ENCODE measurements around the gene XK.
"Not testable (repeated sequence)": the region's sequence is repeated elsewhere in the genome, so short reads cannot be mapped to it uniquely, and the experiment has no call there.

XK gene

DNA sequence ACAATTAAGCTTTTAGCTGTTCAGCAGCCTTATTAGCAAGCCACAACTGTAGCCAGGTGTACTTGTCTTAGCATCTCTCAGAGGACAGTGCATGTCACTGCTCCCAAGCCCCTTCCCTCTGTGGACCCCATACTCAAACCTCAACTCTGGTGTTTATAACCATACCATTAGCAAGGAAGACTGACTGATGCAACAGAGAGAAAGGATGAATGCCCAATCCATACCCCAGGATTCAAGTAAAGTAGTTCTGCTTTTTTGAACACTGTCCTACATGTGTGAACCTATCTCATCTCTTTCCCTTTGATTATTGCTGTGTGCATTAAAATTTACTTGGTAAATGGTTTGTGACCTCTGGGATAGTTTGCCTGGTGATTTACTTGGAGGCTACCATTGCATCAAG, 71.5 kb downstream of the XK start:
- H3K9me3 Mint-ChIP-seq: no peaks in the 10 kb centered on the region
- no peak overlapping the region for H3K27ac Mint-ChIP-seq
- H3K4me1 Mint-ChIP-seq (ENCODE audit: low read depth): peaks cover 7% of the 10 kb centered on the region
- H3K27me3 Mint-ChIP-seq: no peaks in the 10 kb centered on the region
- H3K36me3 Mint-ChIP-seq (ENCODE audit: low read depth): no peaks in the 10 kb centered on the region
- H3K4me3 Mint-ChIP-seq: no peak overlapping the region

DNA sequence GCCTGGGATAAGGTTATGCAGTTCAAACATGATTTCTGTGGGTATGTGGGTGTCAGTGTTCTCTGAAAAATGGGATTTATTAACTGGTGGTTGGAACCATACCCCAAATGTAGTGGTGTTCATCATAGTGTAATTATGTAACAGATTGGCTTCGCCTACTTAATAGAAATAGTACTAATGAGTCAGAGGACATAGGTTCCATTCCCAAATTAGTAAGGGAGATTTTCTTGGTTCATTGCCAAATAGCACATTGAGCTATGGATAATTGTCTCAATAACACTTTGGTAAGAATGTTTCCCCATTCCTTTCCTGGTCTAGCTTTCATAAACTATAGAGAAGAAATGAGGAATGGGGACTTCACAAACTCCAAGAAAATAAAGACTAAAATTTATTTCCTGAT, 73.8 kb downstream of the XK start:
- H3K4me3 Mint-ChIP-seq: no peak overlapping the region
- H3K27me3 Mint-ChIP-seq: no peaks in the 10 kb centered on the region
- no peaks in the 10 kb centered on the region for H3K9me3 Mint-ChIP-seq
- no peak overlapping the region for H3K27ac Mint-ChIP-seq
- no peaks in the 10 kb centered on the region for H3K36me3 Mint-ChIP-seq (ENCODE audit: low read depth)
- peaks cover 7% of the 10 kb centered on the region for H3K4me1 Mint-ChIP-seq (ENCODE audit: low read depth)

DNA sequence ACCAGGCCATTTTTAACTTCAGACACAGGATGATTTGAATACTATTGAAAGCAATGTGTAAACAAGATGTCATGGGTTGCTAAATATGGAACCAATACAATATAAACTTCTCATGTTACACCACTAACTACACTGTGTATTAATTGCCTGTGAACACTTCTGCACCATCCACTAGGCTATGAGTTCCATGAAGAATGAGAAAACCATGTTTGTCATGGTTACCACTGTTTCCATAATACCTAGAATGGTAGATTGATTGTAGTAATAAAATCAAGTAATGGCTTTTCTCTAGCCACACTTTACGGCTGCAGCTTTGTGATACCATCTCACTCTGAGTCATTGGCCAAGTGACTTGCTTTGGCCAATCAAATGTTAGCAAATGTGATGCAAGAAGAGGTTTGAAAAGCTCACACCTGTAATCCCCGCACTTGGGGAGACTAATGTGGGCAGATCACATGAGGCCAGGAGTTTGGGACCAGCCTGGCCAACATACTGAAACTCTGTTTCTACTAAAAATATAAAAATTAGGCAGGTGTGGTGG, 74.4 kb downstream of the XK start:
- Mint-ChIP-seq H3K4me3 (no peak overlapping the region), H3K9me3 (no peaks in the 10 kb centered on the region), H3K4me1 (ENCODE audit: low read depth) (peaks cover 7% of the 10 kb centered on the region), H3K36me3 (ENCODE audit: low read depth) (no peaks in the 10 kb centered on the region), H3K27me3 (no peaks in the 10 kb centered on the region), H3K27ac (no peak overlapping the region)

DNA sequence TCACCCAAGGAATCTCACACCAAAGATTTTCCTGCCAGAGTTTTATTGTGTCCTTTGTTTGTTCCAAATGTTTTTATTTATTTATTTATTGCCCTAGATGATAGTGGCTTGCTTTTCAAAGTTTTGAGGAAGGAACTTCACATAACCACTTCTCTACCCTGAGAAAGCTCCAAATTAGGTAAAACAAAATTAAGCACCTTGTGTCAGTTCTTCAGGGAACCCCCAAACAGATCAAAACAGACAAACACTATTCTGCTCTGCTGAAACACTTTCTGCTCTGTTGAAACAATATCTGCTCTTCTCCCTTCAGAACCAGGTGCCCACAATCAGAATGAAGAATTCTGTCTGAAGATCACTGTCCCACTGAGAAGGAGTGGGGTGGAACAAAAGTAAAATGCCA, 77.8 kb downstream of the XK start:
- Mint-ChIP-seq H3K27me3 (no peaks in the 10 kb centered on the region), H3K4me3 (no peak overlapping the region), H3K36me3 (ENCODE audit: low read depth) (no peaks in the 10 kb centered on the region), H3K27ac (no peak overlapping the region), H3K4me1 (ENCODE audit: low read depth) (peaks cover 16% of the 10 kb centered on the region), H3K9me3 (no peaks in the 10 kb centered on the region)

DNA sequence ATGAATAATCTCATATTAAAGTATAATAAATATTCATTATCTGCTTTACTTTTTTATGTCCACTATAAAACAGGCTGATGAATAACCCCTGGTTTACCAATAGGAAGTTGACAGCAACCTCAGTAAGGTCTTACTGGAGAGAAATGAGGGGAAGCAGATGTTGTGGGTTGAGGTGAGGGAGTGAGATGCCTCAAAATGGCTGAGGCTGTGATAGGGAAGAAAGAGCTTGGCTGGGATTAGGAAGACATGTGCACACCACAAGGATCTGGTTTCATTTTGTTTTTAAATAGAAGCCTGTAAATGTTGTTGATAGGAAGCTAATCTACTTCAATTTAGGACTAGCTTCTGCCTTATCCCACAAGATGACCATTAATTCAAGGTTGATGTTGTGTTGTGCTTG, 79.9 kb downstream of the XK start:
- Mint-ChIP-seq H3K9me3 (no peaks in the 10 kb centered on the region), H3K27me3 (no peaks in the 10 kb centered on the region), H3K36me3 (ENCODE audit: low read depth) (no peaks in the 10 kb centered on the region), H3K27ac (no peak overlapping the region), H3K4me1 (ENCODE audit: low read depth) (peaks cover 9% of the 10 kb centered on the region), H3K4me3 (no peak overlapping the region)

DNA sequence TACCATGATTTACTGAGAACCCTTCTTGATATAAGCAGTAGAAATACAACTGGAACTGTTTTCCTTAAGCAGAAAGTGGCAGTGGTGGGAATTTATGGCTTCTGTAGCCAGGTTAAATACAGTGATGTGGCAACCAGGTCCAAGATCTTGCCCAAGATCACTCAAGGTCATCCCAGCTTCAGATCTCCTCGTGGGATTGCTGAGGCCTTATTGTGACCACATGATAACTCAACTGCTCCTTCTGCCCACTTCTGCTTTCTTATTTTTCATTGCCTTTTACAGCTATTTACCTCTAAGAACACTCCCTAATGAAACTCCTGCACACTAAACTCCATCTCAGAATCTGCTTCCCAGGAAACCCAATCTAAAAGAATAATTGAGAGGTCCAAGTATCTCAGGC, 81.8 kb downstream of the XK start:
- Mint-ChIP-seq H3K4me1 (ENCODE audit: low read depth) (peaks cover 9% of the 10 kb centered on the region), H3K36me3 (ENCODE audit: low read depth) (no peaks in the 10 kb centered on the region), H3K4me3 (no peak overlapping the region), H3K27ac (no peak overlapping the region), H3K27me3 (no peaks in the 10 kb centered on the region), H3K9me3 (no peaks in the 10 kb centered on the region)

DNA sequence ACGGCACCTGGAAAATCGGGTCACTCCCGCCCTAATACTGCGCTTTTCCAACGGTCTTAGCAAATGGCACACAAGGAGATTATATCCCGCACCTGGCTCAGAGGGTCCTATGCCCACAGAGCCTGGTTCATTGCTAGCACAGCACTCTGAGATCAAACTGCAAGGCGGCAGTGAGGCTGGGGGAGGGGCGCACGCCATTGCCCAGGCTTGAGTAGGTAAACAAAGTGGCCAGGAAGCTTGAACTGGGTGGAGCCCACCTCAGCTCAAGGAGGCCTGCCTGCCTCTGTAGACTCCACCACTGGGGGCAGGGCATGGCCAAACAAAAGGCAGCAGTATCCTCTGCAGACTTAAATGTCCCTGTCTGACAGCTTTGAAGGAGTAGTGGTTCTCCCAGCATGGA, 83.3 kb downstream of the XK start:
- H3K4me1 Mint-ChIP-seq (ENCODE audit: low read depth); H3K4me3 Mint-ChIP-seq; H3K27ac Mint-ChIP-seq; H3K9me3 Mint-ChIP-seq; H3K27me3 Mint-ChIP-seq; H3K36me3 Mint-ChIP-seq (ENCODE audit: low read depth): not testable (repeated sequence)

DNA sequence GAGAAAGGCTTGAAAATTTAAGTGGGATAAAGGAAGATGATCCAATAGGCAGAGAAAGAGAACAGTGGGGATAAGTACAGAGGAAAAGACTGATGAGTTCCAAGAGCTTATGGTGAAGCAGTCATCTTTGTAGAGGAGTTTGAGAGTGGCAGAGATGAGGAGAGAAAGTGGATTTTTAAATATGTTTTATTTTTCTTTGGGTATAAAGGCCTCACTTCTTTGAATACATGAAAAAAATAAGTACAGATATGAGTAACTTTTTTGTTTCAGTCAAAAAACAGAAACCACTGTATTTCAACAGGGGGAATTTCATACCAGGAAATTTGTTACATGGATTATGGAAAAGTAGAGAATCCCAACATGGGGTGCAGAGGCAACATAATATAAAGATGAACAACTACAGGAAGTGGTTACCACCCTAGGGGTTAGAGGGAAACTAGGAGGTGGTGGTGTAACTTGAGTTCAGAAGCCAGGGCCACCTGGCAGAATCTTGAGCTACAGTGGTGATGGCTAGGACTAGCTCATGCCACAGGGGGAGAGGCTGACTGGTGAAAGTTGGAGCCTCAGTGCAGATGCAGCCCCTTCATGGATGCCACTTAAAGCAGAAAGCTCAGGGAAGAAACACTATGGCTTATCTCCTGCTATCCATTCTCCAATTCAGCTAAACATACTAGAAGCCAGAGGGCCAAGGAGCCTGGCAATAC, 90.8 kb downstream of the XK start:
- no peak overlapping the region for H3K4me3 Mint-ChIP-seq
- no peaks in the 10 kb centered on the region for H3K9me3 Mint-ChIP-seq
- no peaks in the 10 kb centered on the region for H3K27me3 Mint-ChIP-seq
- peak overlapping the region; percentile 69 for H3K27ac Mint-ChIP-seq
- peaks cover 24% of the 10 kb centered on the region for H3K4me1 Mint-ChIP-seq (ENCODE audit: low read depth)
- H3K36me3 Mint-ChIP-seq (ENCODE audit: low read depth): no peaks in the 10 kb centered on the region

DNA sequence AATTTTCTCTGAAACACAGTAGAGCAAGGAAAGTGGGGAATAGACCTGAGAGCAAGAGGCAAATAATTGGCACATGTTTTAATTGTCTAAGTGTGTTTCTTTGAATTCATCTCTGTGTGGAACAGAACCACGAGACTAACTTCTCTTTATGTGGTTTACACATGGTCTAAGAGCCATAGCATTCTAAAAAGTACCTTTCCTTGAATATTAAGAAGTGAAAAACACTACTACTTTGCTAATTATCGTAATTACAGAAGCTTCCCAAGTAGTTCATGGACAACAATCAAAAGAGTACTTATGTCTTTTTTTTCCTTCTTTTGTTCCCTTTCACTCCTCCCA, 91.4 kb downstream of the XK start:
- H3K27me3 Mint-ChIP-seq: no peaks in the 10 kb centered on the region
- H3K4me3 Mint-ChIP-seq: peak overlapping the region; percentile 28
- H3K27ac Mint-ChIP-seq: peak overlapping the region; percentile 69
- no peaks in the 10 kb centered on the region for H3K36me3 Mint-ChIP-seq (ENCODE audit: low read depth)
- H3K9me3 Mint-ChIP-seq: no peaks in the 10 kb centered on the region
- H3K4me1 Mint-ChIP-seq (ENCODE audit: low read depth): peaks cover 24% of the 10 kb centered on the region

DNA sequence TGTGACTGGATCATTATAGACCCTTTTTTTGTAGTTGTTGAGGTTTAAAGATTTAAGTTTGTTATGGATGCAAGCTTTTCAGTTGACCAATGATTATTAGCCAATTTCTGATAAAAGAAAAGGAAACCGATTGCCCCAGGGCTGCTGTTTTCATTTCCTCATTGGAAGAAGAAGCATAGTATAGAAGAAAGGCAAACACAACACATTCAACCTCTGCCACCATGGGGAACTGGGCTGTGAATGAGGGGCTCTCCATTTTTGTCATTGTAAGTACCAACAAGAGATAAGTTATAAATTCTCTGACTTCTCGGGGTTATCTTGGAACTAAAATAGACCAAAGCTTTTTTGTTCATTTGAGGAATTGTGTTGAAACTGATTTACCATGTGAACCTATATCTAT, 94.3 kb downstream of the XK start, which contains the start of gene CYBB:
Gene CYBB, plus strand, starts transcription at position 203 of the 400 bp plus-strand sequence. Its CDS starts 19 bp downstream, at position 222.
- Mint-ChIP-seq H3K27me3 (no peaks in the 10 kb centered on the region), H3K36me3 (ENCODE audit: low read depth) (no peaks in the 10 kb centered on the region), H3K27ac (no peak within 1 kb of the TSS), H3K4me1 (ENCODE audit: low read depth) (peaks cover 24% of the 10 kb centered on the region), H3K4me3 (peak within 1 kb of the TSS; percentile 51), H3K9me3 (no peaks in the 10 kb centered on the region)

DNA sequence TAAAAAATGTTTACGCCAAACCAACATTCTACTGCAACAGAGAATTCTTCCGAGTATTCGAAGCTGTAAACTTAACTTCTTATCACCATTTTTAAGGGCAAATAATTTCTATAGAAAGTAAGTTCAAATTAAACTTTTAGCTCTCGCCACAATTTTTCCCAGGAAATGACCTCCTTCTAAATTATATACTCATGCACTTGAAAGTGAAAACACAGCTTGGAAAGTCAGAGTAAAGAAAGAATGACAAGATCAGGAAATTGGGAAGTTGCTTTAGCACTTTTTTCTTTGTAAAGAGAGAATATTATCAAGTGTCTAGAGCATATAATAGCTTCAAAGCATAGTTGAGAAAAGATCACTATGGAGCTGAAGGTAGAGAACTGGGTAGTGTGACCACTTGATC, 95.5 kb downstream of the XK start:
- H3K27ac Mint-ChIP-seq: no peak overlapping the region
- no peaks in the 10 kb centered on the region for H3K9me3 Mint-ChIP-seq
- peaks cover 17% of the 10 kb centered on the region for H3K4me1 Mint-ChIP-seq (ENCODE audit: low read depth)
- H3K27me3 Mint-ChIP-seq: no peaks in the 10 kb centered on the region
- peak overlapping the region; percentile 53 for H3K4me3 Mint-ChIP-seq
- no peaks in the 10 kb centered on the region for H3K36me3 Mint-ChIP-seq (ENCODE audit: low read depth)
